Inflammatory macrophage treated with lipopolysaccharide for 1 hour (primary cell): ENCODE measurements around the gene TMEM178A.

Source experiments
- DNase-seq, 2 donors: peaks; one replicate each; pipeline ENCODE4 v3.0.0-alpha.2; 2020 to 2022

TMEM178A gene

GRCh38 chr2:39762448-39762847 is 96.7 kb downstream of the TMEM178A start:
- no peak for DNase-seq
